ENCODE measurements around the gene AFF1. TPM values are rescaled to one million over a fixed set of nuclear protein-coding genes. Genes with fewer than 3 reads are reported as not detected.

The AFF1 gene
- total RNA-seq, 1 experiment from 2014 or later: 52.8 TPM

DNA sequence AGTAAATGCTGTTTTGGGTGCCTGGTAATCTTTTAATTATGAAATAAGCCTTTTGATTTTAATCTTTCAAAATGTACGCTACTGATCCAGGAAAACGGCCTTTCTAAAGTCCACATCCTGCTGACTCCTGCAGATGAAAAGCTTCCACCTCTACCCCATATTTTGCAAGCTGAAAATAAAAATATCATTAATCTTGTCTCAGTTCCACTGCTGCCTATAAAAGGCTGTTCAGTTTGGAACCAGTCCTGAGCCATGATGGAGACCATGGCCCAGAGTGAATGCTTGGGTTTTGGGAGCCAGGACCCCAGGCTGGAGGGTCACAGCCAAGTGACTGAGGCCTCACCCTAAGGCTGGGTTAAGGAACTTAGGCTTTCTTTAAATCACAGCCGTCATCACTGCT, 110.8 kb downstream of the AFF1 start:
- CTCF ChIA-PET: no interaction called here
- no peak overlapping the region for H3K27ac ChIP-seq
- DNase-seq: no peak

DNA sequence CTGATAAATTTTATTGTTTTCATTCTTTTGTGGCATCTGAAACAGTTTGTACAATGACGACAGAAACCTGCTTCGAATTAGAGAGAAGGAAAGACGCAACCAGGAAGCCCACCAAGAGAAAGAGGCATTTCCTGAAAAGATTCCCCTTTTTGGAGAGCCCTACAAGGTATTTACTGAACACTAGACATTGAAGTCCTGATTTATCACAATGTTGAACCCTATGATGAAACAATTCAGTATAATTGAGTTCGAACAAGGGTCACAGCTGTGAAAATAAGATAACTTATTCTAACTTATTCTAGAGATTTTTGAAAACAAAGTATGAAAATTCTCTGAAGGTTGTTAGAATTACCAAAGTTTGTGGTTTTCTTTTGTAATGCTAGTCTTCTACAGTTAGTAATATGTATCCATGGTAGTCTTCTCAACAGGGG, 111.3 kb downstream of the AFF1 start:
- H3K27me3 ChIP-seq (ENCODE audit: insufficient read depth, low read depth): no peaks in the 10 kb centered on the region
- CTCF ChIA-PET: no interaction called here
- H3K4me1 ChIP-seq (replicated peaks; ENCODE audit: insufficient read depth): no peaks in the 10 kb centered on the region
- no TSS peak for BruUV-seq (replicated peaks)
- H3K9me2 ChIP-seq (ENCODE audit: insufficient read depth): no peaks in the 10 kb centered on the region
- no peak overlapping the region for H3K4me2 ChIP-seq
- no peaks in the 10 kb centered on the region for H3K36me3 ChIP-seq (ENCODE audit: low read depth)
- H3K79me2 ChIP-seq (ENCODE audit: low read depth): 0 out of 2 replicates have a peak, but pooled peaks cover 4% of the 10 kb centered on the region
- DNase-seq: no peak
- TF ChIP-seq, protein P1, sequence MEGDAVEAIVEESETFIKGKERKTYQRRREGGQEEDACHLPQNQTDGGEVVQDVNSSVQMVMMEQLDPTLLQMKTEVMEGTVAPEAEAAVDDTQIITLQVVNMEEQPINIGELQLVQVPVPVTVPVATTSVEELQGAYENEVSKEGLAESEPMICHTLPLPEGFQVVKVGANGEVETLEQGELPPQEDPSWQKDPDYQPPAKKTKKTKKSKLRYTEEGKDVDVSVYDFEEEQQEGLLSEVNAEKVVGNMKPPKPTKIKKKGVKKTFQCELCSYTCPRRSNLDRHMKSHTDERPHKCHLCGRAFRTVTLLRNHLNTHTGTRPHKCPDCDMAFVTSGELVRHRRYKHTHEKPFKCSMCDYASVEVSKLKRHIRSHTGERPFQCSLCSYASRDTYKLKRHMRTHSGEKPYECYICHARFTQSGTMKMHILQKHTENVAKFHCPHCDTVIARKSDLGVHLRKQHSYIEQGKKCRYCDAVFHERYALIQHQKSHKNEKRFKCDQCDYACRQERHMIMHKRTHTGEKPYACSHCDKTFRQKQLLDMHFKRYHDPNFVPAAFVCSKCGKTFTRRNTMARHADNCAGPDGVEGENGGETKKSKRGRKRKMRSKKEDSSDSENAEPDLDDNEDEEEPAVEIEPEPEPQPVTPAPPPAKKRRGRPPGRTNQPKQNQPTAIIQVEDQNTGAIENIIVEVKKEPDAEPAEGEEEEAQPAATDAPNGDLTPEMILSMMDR (conservative IDR thresholded peaks at IDR 0.05): no peak
- TF ChIP-seq EZH2 (IDR thresholded peaks at IDR 0.05; ENCODE audit: low read depth): no peak
- no peaks in the 10 kb centered on the region for H4K20me1 ChIP-seq (ENCODE audit: insufficient read depth)
- POLR2A ChIA-PET (ENCODE audit: unreplicated experiment): no interaction called here
- no peak overlapping the region for H3K27ac ChIP-seq
- intact Hi-C loops (cut with micrococcal nuclease; ENCODE audit: unreplicated experiment): no loop called here
- H3K4me3 ChIP-seq: no peak overlapping the region
- no peaks in the 10 kb centered on the region for H3K9me3 ChIP-seq (ENCODE audit: insufficient read depth, low read depth)
- no peaks in the 10 kb centered on the region for H3F3A ChIP-seq (ENCODE audit: insufficient read depth, low read depth)
- no peak overlapping the region for H2AFZ ChIP-seq

More for the DNA sequence above, 110.8 kb downstream of the AFF1 start:
- BruUV-seq (replicated peaks): no TSS peak
- POLR2A ChIA-PET (ENCODE audit: unreplicated experiment): no interaction called here
- Histone ChIP-seq H3K4me2 (no peak overlapping the region), H3K9me3 (ENCODE audit: insufficient read depth, low read depth) (no peaks in the 10 kb centered on the region), H3K79me2 (ENCODE audit: low read depth) (0 out of 2 replicates have a peak, but pooled peaks cover 6% of the 10 kb centered on the region), H3K4me3 (no peak overlapping the region), H3K36me3 (ENCODE audit: low read depth) (no peaks in the 10 kb centered on the region), H3K4me1 (replicated peaks; ENCODE audit: insufficient read depth) (no peaks in the 10 kb centered on the region), H4K20me1 (ENCODE audit: insufficient read depth) (no peaks in the 10 kb centered on the region), H3K9me2 (ENCODE audit: insufficient read depth) (no peaks in the 10 kb centered on the region), H2AFZ (no peak overlapping the region), H3F3A (ENCODE audit: insufficient read depth, low read depth) (no peaks in the 10 kb centered on the region), H3K27me3 (ENCODE audit: insufficient read depth, low read depth) (no peaks in the 10 kb centered on the region)
- TF ChIP-seq, protein P1 (conservative IDR thresholded peaks at IDR 0.05): no peak
- no peak for TF ChIP-seq EZH2 (IDR thresholded peaks at IDR 0.05; ENCODE audit: low read depth)
- intact Hi-C loops (cut with micrococcal nuclease; ENCODE audit: unreplicated experiment): no loop called here

DNA sequence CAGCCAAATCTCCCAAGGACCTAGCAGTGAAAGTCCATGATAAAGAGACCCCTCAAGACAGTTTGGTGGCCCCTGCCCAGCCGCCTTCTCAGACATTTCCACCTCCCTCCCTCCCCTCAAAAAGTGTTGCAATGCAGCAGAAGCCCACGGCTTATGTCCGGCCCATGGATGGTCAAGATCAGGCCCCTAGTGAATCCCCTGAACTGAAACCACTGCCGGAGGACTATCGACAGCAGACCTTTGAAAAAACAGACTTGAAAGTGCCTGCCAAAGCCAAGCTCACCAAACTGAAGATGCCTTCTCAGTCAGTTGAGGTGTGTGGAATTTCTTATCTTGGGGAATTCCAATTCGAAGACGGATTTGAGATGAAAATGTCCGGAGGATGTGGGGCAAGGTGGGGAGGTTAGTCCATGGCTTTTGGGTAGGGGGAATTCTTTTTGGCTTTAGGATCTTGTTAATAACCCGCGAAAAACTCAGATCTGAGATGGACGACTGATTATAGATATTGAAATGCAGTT, 112.5 kb downstream of the AFF1 start:
- TF ChIP-seq, protein P1 (conservative IDR thresholded peaks at IDR 0.05): no peak
- TF ChIP-seq EZH2 (IDR thresholded peaks at IDR 0.05; ENCODE audit: low read depth): no peak
- no peaks in the 10 kb centered on the region for H3F3A ChIP-seq (ENCODE audit: insufficient read depth, low read depth)
- intact Hi-C loops (cut with micrococcal nuclease; ENCODE audit: unreplicated experiment): no loop called here
- no peak overlapping the region for H3K4me3 ChIP-seq
- POLR2A ChIA-PET (ENCODE audit: unreplicated experiment): interaction anchor here (0.6 kb wide), 1 partner anchor 96 kb away, joined by 6 read pairs; no protein-coding TSS in a partner anchor
- no peaks in the 10 kb centered on the region for H3K4me1 ChIP-seq (replicated peaks; ENCODE audit: insufficient read depth)
- CTCF ChIA-PET: no interaction called here
- no peaks in the 10 kb centered on the region for H3K36me3 ChIP-seq (ENCODE audit: low read depth)
- DNase-seq: no peak
- no peaks in the 10 kb centered on the region for H3K9me2 ChIP-seq (ENCODE audit: insufficient read depth)
- no peaks in the 10 kb centered on the region for H3K27me3 ChIP-seq (ENCODE audit: insufficient read depth, low read depth)
- H3K79me2 ChIP-seq (ENCODE audit: low read depth): 0 out of 2 replicates have a peak, but pooled peaks cover 4% of the 10 kb centered on the region
- no peak overlapping the region for H3K27ac ChIP-seq
- no TSS peak for BruUV-seq (replicated peaks)
- H3K4me2 ChIP-seq: no peak overlapping the region
- H4K20me1 ChIP-seq (ENCODE audit: insufficient read depth): no peaks in the 10 kb centered on the region
- H2AFZ ChIP-seq: no peak overlapping the region
- no peaks in the 10 kb centered on the region for H3K9me3 ChIP-seq (ENCODE audit: insufficient read depth, low read depth)
